NCI-H2196 treated with DMSO at 0.1 percent for 48 hours (cell line): ENCODE data around the gene ATP11A.

Experiments
- DNase-seq: peaks from one replicate; lab custom pipeline; 2025; ENCODE audit not compliant: unreplicated experiment; lab: John Stamatoyannopoulos, UW

The ATP11A gene

GRCh38 chr13:112756511-112756966 lies 66.7 kb downstream of the ATP11A start:
- no peak for DNase-seq

- DNase-seq = no peak
Measured at GRCh38 chr13:112756967-112757758, 67.3 kb downstream of the ATP11A start.

- DNase-seq = no peak
Measured at GRCh38 chr13:112757759-112758086, 67.9 kb downstream of the ATP11A start.

- DNase-seq = no peak
Measured at GRCh38 chr13:112759053-112759452, 69.2 kb downstream of the ATP11A start.

GRCh38 chr13:112759827-112760226 lies 70.0 kb downstream of the ATP11A start:
- no peak for DNase-seq

- no peak for DNase-seq
Measured at GRCh38 chr13:112760435-112760834, 70.6 kb downstream of the ATP11A start.

GRCh38 chr13:112760931-112761330 lies 71.1 kb downstream of the ATP11A start:
- DNase-seq = no peak

DNA sequence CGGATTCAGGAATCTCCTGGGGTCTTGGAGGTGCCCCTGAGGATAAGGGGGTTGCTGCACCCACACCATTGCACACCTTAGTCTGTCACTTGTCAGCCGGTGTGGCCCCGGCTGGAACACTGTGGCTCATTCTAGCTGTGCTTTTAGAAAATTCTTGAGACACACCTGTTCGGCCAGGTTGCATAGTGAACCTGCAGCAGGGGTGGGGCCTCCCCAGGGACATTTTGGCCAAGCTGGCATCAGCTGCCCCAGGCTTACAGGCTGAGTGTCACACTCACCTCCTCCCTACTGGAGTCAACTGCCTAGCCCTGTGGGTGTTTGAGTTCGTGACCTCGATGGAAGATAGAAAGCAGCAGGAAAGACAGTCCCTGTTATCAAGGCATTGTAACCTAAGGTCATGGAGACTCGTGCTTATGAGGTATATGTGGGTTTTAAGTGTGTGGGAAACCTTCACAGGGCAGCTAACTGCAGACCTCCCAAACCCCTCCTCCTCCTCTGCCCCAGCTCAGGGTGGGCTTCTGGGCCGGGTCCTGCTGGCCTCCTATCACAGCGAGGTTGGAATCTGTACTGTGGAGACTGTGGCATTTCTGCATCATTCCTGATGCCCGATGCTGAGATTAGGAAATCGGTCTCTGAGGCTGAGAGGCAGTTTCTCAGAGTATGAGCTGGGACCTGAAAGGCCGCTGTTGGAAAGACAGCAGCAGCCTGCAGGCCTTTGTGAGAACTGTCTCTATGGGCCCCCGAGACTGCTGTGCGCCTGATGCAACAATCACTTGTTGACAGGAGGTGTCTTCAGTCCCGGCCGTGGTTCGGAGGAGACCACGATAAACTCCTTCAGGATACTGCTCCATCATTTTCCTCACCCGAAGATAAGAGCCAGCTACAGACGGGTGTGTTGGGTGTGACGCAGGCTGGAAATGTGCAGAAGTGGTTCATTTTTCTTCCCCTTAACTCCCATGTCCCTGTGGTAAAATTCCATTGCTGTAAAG lies 72.2 kb downstream of the ATP11A start:
- DNase-seq = no peak

DNA sequence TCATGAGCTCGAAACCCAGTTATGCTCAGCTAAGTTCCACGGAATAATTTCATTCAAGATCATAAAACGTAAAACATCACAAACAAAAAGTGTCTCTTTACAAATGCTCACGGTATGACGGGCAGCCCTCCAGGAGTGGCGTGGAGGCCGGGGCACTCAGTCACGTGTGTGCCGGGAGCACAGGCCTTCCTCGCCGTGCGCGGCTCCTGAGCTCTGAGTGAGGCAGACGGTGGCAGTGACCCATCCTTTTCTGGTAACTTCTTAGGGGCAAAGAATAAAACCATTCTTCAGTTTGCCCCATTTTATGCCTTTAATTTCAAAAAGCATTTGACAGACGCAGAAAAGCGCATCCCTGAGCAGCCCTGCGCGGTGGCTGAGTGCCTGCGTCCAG lies 72.8 kb downstream of the ATP11A start:
- no peak for DNase-seq

DNA sequence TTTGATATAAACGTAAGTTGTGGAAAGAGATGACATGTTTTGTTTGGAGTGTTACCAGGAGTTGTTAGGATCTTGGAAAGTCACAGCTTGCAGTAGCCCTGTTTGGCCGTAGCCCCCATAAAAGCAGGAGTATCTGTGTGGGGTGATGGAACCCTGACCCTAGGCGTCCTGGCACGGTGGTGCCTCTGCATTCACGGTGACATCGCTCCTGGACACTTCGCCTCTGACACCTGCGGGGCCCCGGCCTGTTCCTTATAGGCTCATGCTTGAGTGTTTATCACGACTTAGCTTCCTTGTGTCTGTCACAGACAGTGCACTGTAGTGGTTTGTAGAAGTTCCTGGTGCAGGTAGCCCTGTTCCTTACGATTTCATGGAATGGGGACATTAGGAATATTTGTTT lies 74.2 kb downstream of the ATP11A start:
- DNase-seq = no peak

GRCh38 chr13:112764864-112765561 lies 75.2 kb downstream of the ATP11A start:
- no peak for DNase-seq

DNA sequence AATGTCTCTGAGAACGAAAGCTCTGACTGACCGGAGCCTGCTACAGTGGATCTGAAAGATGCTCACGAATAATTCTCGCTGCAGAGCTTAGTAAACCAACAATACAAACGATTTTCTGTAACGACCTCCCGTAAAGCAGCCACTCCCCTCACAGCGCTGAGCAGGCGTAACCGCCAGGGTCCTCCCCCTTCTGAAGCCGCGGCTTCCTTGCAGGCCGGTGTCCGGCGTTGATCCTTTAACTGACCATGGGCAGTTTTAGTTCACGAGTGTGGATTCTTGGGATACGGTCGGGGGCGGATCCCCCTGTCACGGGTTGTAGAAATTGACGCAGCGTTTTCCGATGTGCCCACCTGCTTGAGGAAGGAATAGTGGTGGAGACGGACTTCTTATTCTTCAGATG lies 75.9 kb downstream of the ATP11A start:
- DNase-seq = no peak

- DNase-seq = no peak
Measured at GRCh38 chr13:112766336-112766735, 76.5 kb downstream of the ATP11A start.

DNA sequence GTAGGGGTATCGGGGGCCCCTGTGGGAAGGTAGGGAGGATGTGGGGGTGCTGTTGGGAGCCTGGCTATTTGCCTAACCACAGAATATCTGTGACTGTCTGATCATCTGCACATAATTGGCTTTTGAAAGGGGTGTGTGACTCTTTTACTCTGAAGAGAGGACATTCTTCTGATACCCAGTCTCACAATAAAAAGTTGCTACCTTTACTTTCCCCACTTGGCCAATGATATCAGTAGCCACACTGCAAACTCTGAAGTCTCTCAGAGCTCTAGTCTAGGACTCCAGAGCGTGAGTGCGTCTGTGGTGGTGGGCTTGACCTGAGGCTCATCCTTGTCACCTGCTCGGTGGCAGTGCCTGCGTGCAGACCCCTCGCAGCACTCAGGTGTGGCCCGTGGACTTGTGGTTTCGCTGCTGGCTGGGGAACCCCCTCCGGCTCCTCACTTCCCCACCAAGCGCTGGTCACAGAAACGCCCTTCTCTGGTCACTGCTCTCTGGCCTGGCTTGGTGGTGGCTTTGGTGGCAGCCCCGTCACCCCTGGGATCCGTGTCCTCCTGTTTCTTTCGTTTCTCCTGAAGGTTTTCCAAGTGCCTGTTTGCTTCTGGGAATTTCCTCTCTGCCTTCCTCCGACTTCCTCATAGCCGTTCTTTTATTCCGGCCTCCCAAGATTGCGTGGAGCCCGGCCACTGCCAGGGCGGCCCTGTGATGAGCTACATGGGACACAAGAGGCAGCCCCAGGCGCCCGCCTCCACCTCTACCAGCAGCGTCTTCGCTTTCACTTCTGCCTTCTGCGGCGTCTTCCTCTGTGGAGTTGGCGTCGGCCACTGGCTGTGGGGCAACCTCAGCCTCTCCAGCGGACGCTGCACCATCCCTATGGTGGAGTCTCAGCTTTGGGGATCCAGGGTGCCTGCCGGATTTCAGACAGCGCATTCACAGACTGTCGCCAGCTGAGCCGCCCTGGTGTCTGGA lies 78.0 kb downstream of the ATP11A start:
- no peak for DNase-seq

- DNase-seq = no peak
Measured at GRCh38 chr13:112768795-112769481, 79.1 kb downstream of the ATP11A start.

DNA sequence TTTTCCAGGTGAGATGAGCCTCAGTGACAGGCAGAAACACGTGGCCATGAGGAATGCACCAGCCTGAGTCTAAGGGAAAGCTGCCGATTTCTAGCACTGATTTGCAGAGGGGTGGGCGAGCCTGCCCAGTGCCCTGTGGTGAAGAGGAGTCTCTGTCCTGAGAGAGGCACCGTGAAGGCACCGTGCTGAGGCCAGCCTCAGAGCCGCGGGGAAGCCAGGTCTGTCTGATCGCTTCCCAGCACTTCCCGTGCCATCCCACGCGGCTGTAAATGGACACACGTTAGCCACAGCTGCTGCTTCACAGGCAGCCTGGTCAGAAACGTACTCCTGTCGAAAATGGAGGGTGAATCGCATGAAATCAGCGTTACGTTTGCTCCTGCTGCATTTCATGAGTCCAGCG lies 79.8 kb downstream of the ATP11A start:
- DNase-seq = no peak

- no peak for DNase-seq
Measured at GRCh38 chr13:112770504-112770903, 80.7 kb downstream of the ATP11A start.

- DNase-seq = no peak
Measured at GRCh38 chr13:112771139-112771876, 81.5 kb downstream of the ATP11A start.
